TTC549 (cell line): ENCODE results near the gene GBA2.

Experiments used
- FAIRE-seq: peaks from 2 replicates; lab custom pipeline; 2012; peaks lifted over from hg19 to GRCh38; lab: Jason Lieb, UNC

GBA2 gene

GRCh38 chr9:35748858-35749514, at the start of gene GBA2, which contains the start of gene RGP1:
TSS of gene GBA2 (minus strand) at chr9:35749228. CDS start at chr9:35748704, 524 bp downstream.
TSS of gene RGP1 (plus strand) at chr9:35749287. CDS start at chr9:35749756, 469 bp downstream.
- FAIRE-seq, result no peak

GRCh38 chr9:35797311-35798109, 48.5 kb upstream of the GBA2 start:
- FAIRE-seq, result no peak

DNA sequence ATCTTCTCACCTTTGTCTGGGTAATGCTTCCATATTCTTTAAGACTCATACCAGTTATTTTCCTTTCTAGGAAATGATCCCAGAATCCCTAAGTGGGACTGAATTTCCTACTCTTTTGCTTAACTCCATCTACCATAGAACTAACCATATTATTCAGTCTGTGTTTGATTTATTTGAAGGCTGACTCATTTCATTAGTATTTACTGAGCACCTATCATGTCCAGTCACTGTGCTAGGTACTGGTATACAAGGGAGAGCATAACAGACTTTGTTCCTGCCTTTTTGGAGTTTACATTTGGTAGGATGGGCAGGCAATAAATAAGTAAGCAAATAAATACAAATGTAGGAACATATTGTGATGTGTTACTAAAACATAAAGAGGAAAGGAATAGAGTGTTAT, 46.7 kb upstream of the GBA2 start:
- FAIRE-seq, result no peak

DNA sequence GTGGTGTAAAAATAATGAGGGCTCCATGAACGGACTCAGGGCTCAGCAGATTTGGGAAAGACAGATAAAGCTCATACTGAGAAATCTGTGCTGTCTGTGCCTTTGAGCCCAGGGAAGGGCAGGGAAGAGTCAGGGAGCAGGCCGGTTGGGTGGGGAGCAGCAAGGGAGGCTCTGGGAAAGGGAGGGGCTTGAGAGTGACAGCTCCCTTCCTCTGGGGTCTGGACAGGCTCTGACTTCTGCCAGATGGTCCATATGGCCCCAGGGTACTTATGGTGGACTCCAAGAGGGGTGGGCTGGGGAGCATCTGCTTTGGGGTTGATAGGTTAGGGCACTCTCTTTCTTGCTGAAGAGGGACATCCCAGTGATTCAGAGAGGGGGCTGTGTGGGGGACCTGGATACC, 44.4 kb upstream of the GBA2 start:
- FAIRE-seq, result no peak

- no peak for FAIRE-seq
Measured at GRCh38 chr9:35792826-35793225, 43.8 kb upstream of the GBA2 start.

DNA sequence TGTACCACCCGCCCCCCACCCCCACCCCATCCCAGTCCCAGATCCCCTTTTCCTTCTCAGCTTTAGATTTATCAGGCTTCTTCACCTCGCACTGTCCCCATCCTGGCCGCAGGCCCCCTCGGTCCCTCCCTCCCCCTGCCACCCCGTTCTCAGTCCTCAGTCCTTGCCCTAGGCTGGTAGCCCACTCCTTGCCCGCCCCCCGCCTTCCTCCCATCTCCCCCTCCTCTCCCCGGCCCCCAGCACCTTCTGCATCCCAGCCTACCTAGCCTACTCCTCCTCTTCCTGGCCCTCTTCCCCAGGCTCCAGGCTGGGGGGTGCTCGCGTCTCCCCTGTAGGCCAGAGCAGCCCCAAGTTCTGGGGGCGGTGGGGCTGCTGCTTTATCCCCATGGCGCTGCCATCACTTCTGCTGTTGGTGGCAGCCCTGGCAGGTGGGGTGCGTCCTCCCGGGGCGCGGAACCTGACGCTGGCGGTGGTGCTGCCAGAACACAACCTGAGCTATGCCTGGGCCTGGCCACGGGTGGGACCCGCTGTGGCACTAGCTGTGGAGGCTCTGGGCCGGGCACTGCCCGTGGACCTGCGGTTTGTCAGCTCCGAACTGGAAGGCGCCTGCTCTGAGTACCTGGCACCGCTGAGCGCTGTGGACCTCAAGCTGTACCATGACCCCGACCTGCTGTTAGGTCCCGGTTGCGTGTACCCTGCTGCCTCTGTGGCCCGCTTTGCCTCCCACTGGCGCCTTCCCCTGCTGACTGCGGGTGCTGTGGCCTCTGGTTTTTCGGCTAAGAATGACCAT, 43.2 kb upstream of the GBA2 start:
- no peak for FAIRE-seq

GRCh38 chr9:35791297-35791921, 42.4 kb upstream of the GBA2 start, which contains the start of gene NPR2:
TSS of gene NPR2 (plus strand) at chr9:35791591. CDS start at chr9:35792409, 818 bp downstream.
- no peak for FAIRE-seq

DNA sequence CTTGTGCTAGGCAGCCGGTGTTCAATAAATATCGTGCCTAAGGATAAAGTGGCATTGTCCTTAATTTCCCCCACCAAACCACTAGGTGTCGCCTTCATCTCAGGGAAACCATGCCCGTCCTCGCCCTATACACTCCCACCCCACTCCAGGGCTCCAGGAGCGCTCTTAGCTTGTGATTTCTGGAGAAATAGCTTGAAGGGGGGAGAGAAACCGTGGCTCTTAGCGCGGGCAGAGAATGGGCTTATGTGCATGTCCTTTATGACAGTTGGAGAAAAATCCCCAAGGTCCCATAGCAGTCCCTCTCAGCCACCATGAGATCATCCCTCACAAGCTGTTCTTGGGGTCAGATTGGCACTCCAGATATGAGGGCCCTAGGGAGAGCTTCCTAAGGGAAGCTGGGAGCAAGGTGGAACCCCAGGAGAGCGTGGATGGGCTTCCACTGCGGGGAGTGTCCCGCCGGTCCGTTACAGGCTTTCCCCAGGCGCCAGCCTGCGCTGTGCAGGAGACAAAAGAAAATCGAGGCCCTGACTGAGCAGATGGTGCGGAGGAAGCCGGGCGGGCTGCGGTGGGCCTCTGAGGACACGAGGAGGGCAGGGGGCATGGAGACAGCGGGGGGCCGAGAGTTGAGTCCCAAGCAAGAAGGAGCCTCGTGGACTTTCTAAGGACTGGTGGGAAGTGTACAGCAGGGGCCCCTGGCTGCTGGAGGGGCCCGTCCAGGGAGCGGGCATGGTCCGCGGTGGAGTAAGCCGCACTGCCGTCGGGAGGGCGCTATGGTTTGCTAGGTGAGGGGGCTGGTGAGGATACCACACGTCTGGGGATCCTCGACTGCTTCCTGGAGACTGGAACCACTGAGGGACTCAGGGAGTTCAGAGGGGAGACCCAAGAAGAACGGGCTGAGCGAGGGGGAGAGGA, 41.6 kb upstream of the GBA2 start:
- peak; percentile 83 for FAIRE-seq

DNA sequence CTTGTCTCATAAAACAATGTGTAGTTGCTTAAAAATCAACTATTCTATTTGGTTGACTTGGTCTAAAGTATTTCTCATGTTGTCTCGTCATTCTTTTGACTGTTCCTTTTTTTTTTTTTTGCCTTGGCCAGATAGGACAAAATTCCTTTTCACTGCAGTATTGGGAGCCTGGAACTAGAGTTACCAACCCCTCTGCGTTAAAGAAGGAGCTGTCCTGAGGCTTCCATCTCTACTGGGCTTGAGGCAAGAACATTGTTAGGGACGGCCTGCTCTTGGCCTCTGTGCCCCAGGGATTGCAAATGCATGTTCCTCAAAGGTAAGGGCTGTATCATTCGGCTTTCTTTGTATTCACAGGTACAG, 41.0 kb upstream of the GBA2 start:
- no peak for FAIRE-seq

DNA sequence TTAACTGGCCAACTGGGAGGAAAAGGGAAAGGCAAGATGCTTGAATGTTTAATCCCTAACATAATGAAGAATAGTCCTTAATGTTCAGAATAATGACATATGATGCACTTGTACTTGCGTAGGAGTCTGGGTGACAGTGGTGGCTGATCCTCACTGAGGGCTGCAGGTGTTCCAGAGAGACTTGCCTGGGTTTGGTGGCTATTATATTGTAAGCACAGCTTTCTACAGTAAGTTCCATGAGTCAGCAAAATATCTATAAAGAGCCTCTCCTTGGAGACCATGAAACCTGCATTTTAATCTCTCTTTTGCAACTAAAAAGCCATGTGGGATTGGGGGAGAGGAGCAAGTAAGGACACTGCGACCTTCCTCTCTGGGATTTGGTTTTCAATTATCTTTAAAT, 40.5 kb upstream of the GBA2 start:
- no peak for FAIRE-seq

DNA sequence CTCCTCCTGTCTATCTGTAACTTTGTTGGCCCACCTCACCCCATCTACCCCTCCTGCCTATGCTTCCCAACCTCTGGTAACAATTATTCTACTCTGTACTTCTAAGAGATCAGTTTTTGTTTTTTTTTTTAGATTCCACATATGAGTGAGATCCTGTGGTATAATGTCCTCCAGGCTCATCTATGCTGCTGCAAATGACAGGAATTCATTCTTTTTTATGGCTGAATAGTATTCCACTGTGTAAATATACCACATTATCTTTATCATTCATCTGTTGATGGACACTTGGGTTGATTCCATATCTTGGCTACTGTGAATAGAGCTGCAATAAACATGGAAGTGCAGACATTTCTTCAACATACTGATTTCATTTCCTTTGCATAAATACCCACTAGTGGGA, 34.4 kb upstream of the GBA2 start:
- FAIRE-seq, result no peak

GRCh38 chr9:35781066-35781465, 32.0 kb upstream of the GBA2 start:
- FAIRE-seq, result no peak

GRCh38 chr9:35778496-35778895, 29.5 kb upstream of the GBA2 start:
- FAIRE-seq, result no peak

- no peak for FAIRE-seq
Measured at GRCh38 chr9:35776018-35776417, 27.0 kb upstream of the GBA2 start.

DNA sequence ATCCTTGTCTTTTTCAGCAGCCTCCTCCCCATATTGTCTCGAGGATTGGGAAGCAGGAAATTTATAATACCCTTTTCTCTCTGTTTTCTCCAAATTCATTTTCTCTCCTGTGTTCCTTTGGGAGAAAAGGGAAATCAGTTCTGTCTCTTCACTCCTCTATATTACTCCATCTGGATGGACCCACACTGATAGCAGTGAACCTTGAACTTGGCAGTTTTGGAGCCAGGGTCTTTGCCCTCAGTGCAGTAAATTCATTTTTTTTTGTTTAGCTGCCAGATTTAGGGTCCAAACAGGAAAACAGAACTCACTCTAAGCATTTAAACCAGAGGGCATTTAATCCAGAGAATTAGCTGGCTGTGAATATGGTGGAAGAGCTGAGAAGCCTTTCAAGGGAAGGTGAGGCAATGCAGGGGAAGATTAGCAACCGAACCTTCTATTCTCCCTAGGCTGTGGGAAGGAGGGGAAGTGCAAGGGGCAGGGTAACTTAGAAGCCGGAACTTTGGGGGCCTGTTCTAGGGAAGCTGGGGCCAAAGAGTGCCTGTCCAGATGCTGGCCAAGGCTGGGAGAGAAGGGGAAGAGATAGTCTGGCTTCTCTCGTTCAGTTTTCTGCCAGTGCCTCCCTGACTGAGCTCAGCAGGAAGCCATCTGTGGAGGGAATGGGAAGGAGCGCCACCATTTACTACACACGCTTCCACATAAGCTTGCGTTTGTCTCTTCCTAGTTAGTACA, 26.0 kb upstream of the GBA2 start:
- no peak for FAIRE-seq

DNA sequence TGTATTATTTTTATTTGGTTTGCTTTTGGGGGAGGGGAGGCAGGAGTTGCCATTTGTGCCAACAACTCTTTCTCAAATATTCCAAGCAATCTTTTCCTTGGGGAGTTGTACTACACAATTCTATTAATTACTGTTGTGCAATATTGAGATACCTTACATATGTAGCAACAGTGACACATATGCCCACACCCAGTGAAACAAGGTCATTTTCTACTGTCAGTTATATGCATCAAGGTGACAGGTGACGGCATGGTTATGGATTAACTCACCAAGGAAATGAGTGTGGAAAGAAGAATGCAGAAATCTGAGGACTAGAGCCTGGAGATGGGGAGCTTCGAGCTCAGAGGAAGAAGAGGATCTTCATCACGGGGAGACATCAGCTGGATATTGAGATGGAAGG, 22.9 kb upstream of the GBA2 start:
- no peak for FAIRE-seq

DNA sequence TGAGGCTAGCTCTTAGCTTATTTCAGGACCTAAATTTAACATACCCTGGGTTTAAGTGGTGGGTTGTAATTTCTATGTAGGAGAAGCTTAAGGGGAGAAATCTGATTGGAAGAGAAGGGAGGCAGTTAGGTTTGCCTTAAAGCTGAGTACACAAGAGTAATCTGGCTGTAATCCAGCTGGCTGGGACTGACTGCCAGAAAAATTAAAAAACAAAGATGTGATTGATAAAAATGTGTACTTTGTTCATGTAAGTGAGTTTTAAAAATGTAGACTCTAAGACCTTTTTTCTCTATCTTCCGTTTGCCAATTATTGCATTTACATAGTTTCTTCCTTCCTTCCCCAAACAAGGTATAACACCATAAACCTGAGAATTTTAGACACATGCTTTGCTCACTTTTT, 22.5 kb upstream of the GBA2 start:
- FAIRE-seq, result no peak

- FAIRE-seq, result no peak
Measured at GRCh38 chr9:35771075-35771433, 22.0 kb upstream of the GBA2 start.

DNA sequence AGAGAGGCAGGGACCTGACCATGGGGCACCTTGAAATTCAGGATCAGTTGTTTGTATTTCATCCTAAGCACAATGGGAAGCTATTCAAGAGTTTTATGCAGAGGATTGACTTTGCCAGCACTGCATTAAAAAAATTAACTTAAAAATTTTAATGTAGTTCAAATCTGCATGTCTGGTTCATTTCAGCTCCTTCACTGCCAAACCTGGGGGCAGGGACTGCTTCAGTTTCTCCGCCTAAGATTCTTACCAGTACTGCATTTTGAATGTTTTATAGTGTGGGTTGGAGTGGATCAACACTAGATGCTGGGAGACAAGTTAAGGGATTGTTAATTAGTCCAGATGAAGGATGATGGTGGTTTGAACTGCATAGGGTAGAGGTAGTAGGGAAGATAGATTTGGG, 20.7 kb upstream of the GBA2 start:
- FAIRE-seq, result no peak

- FAIRE-seq, result no peak
Measured at GRCh38 chr9:35767458-35767857, 18.4 kb upstream of the GBA2 start.

DNA sequence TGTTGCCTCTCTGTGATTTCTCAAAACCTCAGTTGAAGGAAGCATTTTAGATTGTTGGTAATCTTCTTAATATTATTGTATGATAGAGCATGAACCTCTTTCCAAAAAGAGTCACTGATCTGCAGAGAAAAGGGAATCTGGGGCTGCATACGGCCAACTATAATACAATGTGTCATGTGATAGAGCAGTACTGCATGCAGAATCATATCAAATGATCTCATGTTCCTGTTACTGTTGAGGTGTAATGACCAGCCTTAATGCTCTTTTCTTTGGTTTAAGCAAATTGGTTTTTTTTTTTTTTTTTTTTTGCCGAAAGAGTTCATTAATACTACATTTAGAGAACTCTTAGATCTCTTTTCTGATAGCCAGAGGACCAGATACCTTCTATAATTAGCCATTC, 18.0 kb upstream of the GBA2 start:
- FAIRE-seq, result no peak
